NCI-H146 treated with DMSO at 0.1 percent for 48 hours (cell line): Measurements from ENCODE around the gene RSPO4.
"Not testable (repeated sequence)": the region's sequence is repeated elsewhere in the genome, so short reads cannot be mapped to it uniquely, and the experiment has no call there.

Experiments used
- DNase-seq: peaks from one replicate; lab custom pipeline; 2025; ENCODE audit not compliant: unreplicated experiment; lab: John Stamatoyannopoulos, UW

RSPO4 gene

GRCh38 chr20:1005452-1006027 lies 3.4 kb upstream of the RSPO4 start:
- DNase-seq = no peak

- DNase-seq = no peak
Measured at GRCh38 chr20:1003920-1004697, 2.0 kb upstream of the RSPO4 start.

GRCh38 chr20:1002682-1003561 lies 811 bp upstream of the RSPO4 start:
- DNase-seq = no peak

- DNase-seq = no peak
Measured at GRCh38 chr20:1001116-1001515, 995 bp downstream of the RSPO4 start.

GRCh38 chr20:998231-998830 lies 3.8 kb downstream of the RSPO4 start:
- DNase-seq = no peak

- DNase-seq = no peak
Measured at GRCh38 chr20:997486-997885, 4.6 kb downstream of the RSPO4 start.

- DNase-seq = no peak
Measured at GRCh38 chr20:997016-997415, 5.1 kb downstream of the RSPO4 start.

- DNase-seq = no peak
Measured at GRCh38 chr20:995170-995569, 6.9 kb downstream of the RSPO4 start.

GRCh38 chr20:992801-993535 lies 9.1 kb downstream of the RSPO4 start:
- no peak for DNase-seq

- DNase-seq = no peak
Measured at GRCh38 chr20:991850-992249, 10.3 kb downstream of the RSPO4 start.

- no peak for DNase-seq
Measured at GRCh38 chr20:990293-990959, 11.7 kb downstream of the RSPO4 start.

GRCh38 chr20:988272-988671 lies 13.8 kb downstream of the RSPO4 start:
- DNase-seq = no peak

- DNase-seq = no peak
Measured at GRCh38 chr20:987677-988076, 14.4 kb downstream of the RSPO4 start.

- DNase-seq = no peak
Measured at GRCh38 chr20:986733-987355, 15.3 kb downstream of the RSPO4 start.

- DNase-seq = not testable (repeated sequence)
Measured at GRCh38 chr20:984994-985393, 17.1 kb downstream of the RSPO4 start.

- no peak for DNase-seq
Measured at GRCh38 chr20:982754-983153, 19.4 kb downstream of the RSPO4 start.

GRCh38 chr20:977021-977420 lies 25.1 kb downstream of the RSPO4 start:
- DNase-seq = no peak

GRCh38 chr20:976033-976432 lies 26.1 kb downstream of the RSPO4 start:
- no peak for DNase-seq

GRCh38 chr20:973785-974194 lies 28.3 kb downstream of the RSPO4 start:
- no peak for DNase-seq

GRCh38 chr20:972256-972655 lies 29.9 kb downstream of the RSPO4 start:
- DNase-seq = no peak
